GM21390 (cell line): ENCODE results near the gene DTNB.
A peak's percentile ranks its signal among the peaks of the same experiment; 100 is the strongest.
"Not testable (repeated sequence)": the region's sequence is repeated elsewhere in the genome, so short reads cannot be mapped to it uniquely, and the experiment has no call there.

ENCODE experiments used
- ATAC-seq: cut with Tn5 transposase; IDR thresholded peaks from one replicate; pipeline ENCODE4 v1.9.1; 2021; ENCODE audit not compliant: unreplicated experiment

The DTNB gene

GRCh38 chr2:25426326-25426725 is 247.1 kb downstream of the DTNB start:
- no peak for ATAC-seq

- no peak for ATAC-seq
Measured at GRCh38 chr2:25424426-25425028, 248.8 kb downstream of the DTNB start.

GRCh38 chr2:25421820-25422411 is 251.5 kb downstream of the DTNB start:
- ATAC-seq = peak; percentile 25

GRCh38 chr2:25421289-25421688 is 252.1 kb downstream of the DTNB start:
- ATAC-seq = no peak

- peak; percentile 37 for ATAC-seq
Measured at GRCh38 chr2:25420820-25421237, 252.5 kb downstream of the DTNB start.

GRCh38 chr2:25419678-25420242 is 253.6 kb downstream of the DTNB start:
- ATAC-seq = peak; percentile 59

- no peak for ATAC-seq
Measured at GRCh38 chr2:25418944-25419677, 254.3 kb downstream of the DTNB start.

GRCh38 chr2:25417715-25418369 is 255.5 kb downstream of the DTNB start:
- ATAC-seq = no peak

- ATAC-seq = no peak
Measured at GRCh38 chr2:25416674-25417073, 256.7 kb downstream of the DTNB start.

GRCh38 chr2:25414781-25415180 is 258.6 kb downstream of the DTNB start:
- no peak for ATAC-seq

GRCh38 chr2:25413409-25413808 is 260.0 kb downstream of the DTNB start:
- not testable (repeated sequence) for ATAC-seq

GRCh38 chr2:25411753-25412152 is 261.6 kb downstream of the DTNB start:
- no peak for ATAC-seq

GRCh38 chr2:25411281-25411680 is 262.1 kb downstream of the DTNB start:
- no peak for ATAC-seq

- peak; percentile 47 for ATAC-seq
Measured at GRCh38 chr2:25410370-25410769, 263.0 kb downstream of the DTNB start.

GRCh38 chr2:25409468-25409867 is 263.9 kb downstream of the DTNB start:
- no peak for ATAC-seq

- no peak for ATAC-seq
Measured at GRCh38 chr2:25409044-25409443, 264.3 kb downstream of the DTNB start.

- no peak for ATAC-seq
Measured at GRCh38 chr2:25405611-25406295, 267.6 kb downstream of the DTNB start.

GRCh38 chr2:25403120-25403760 is 270.1 kb downstream of the DTNB start:
- ATAC-seq = peak; percentile 63

GRCh38 chr2:25402477-25402876 is 270.9 kb downstream of the DTNB start:
- peak; percentile 57 for ATAC-seq

- no peak for ATAC-seq
Measured at GRCh38 chr2:25401307-25402026, 271.9 kb downstream of the DTNB start.
